Measurements from ENCODE around the gene DBNL.

The DBNL gene

DNA sequence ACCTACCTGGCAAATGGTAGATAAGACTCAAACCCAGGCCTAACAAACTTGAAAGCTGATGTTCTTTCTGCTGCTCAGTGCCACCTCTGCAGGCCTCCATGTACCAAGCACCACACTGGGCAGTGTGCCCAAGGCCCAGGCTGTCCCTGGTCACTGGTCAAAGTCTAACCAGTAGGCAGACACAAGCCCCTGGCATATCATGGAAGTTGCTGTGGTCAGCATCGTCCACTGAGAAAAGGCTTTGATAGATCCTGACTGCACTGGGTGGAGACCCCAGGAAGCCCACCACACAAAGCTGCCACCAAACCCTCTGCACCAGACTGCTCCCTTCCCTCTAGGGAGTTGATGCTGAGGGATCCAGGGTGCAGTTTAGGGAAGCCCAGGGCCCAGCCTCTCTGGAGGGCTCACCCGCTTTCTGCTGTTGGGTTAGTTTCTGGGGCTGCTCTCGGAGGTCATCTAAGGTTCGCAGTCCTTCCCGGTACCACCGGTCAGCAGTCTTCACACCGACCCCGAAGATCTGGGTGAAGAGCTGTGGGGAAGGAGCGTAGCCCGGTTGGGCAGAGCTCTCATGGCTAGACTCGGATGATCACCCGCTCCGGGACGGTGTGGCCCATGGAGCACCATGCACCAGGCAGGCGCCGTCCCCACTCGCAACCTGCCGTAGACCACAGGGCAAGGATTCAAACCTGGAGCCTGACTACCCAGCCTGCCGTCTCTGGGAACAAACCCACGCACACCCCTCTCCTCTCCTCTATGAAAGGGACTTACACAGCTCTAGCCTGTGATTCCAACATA lies 31.8 kb downstream of the DBNL start:
- no peaks in the 10 kb centered on the region for H3K27me3 Mint-ChIP-seq
- peaks cover 7% of the 10 kb centered on the region for H3K36me3 Mint-ChIP-seq
- H3K27ac Mint-ChIP-seq, result no peak overlapping the region
- H3K4me1 Mint-ChIP-seq (ENCODE audit: low read depth), result peaks cover 38% of the 10 kb centered on the region
- no peak overlapping the region for H3K4me3 Mint-ChIP-seq
- no peaks in the 10 kb centered on the region for H3K9me3 Mint-ChIP-seq (ENCODE audit: low read depth)

DNA sequence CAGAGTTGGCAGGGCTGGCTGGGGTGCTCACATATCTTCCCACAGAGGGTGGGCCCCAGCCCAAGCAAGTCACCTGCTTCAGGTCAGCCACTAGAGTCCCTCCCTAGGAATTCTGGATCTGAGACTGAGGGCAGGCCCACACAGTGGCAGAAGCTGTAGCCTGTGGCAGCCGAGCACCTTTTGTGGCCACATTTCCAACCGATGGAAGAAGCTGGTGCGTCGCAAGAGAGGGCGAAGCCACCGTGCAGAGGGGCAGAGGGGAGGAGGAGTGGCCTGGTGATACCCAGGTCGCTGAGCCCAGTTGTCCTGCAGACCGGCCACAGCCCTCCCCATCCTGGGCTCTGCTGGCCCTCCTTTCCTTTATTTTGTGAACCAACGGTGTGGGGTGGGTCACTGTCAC lies 32.6 kb downstream of the DBNL start:
- H3K27me3 Mint-ChIP-seq, result no peaks in the 10 kb centered on the region
- H3K36me3 Mint-ChIP-seq, result peaks cover 7% of the 10 kb centered on the region
- H3K4me3 Mint-ChIP-seq, result no peak overlapping the region
- peaks cover 36% of the 10 kb centered on the region for H3K4me1 Mint-ChIP-seq (ENCODE audit: low read depth)
- no peaks in the 10 kb centered on the region for H3K9me3 Mint-ChIP-seq (ENCODE audit: low read depth)
- H3K27ac Mint-ChIP-seq, result no peak overlapping the region

DNA sequence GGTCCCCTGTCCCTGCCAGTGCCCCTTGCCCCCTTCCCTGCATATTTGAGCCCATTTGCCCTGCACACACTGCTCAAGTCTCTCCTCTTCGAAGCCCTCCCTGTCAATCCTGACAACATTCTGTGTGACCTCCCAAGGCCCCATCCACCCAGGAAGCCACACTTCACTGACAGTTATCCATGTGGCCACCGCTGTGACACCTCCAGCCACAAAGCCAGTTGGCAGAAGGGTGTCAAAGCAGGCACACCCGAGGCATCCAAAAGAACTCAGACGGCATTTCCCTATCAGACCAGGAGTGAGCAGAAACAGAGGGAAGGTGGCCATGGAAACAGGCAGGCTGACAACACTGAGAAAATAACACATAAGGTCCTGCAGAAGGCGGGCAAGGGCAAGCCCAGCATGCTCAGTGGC lies 33.2 kb downstream of the DBNL start:
- no peaks in the 10 kb centered on the region for H3K27me3 Mint-ChIP-seq
- H3K4me1 Mint-ChIP-seq (ENCODE audit: low read depth), result peaks cover 30% of the 10 kb centered on the region
- H3K9me3 Mint-ChIP-seq (ENCODE audit: low read depth), result no peaks in the 10 kb centered on the region
- no peak overlapping the region for H3K4me3 Mint-ChIP-seq
- H3K36me3 Mint-ChIP-seq, result peaks cover 7% of the 10 kb centered on the region
- peak overlapping the region; percentile 74 for H3K27ac Mint-ChIP-seq

DNA sequence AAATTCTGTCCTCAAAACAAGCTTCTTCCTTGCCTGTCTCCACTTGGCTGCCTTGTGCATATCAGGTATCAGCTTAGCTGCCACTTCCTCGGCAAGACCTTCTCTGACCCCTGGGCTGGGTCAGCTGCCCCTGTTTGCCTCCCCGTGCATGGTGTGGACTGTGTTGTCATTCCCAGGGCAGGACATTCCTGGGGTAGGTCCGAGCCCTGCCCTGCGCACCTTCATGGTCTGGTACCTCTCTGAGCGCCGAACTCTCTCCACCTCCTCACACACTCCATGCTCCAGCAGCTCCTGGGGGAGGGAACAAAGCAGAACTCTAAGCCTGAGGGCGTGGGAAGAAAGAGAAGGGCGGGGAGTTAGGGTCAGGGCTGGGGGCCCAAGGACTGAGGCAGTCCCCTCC lies 34.0 kb downstream of the DBNL start:
- peaks cover 28% of the 10 kb centered on the region for H3K4me1 Mint-ChIP-seq (ENCODE audit: low read depth)
- peak overlapping the region; percentile 61 for H3K27ac Mint-ChIP-seq
- no peak overlapping the region for H3K4me3 Mint-ChIP-seq
- H3K27me3 Mint-ChIP-seq, result no peaks in the 10 kb centered on the region
- H3K9me3 Mint-ChIP-seq (ENCODE audit: low read depth), result no peaks in the 10 kb centered on the region
- peaks cover 7% of the 10 kb centered on the region for H3K36me3 Mint-ChIP-seq

DNA sequence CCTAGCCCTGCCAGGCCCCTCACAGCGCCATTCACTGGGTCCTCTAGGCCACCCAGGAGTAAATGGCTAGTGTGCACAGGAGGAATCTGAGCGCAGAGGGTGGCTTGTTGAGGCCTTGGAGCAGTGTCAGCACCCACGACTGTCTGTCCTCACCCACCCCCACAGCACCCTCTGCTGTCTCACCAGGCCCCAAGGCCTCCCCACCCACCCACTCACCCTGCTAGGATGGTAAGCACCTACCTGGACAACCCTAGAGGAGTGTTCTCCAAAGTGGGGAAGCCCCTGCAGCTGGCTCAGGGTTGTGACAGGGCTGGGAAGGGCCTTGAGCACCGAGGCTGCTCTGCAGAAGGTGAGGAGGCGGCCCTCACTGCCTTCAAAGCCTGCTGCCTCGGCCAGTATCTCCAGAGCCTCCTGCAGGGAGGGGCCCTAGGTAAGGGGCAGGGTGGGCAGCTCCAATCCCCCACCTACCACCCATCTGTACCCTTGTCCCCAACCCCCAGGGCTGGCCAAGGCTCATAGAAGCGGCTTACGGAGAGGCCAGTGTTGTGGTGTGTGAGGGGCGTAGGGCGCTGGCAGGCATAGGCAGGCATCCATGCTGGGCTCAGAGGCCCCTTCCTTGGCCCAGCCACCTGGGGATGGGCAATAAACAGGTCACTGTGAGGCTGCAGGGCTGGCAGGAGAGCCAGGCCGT lies 35.0 kb downstream of the DBNL start:
- H3K9me3 Mint-ChIP-seq (ENCODE audit: low read depth), result no peaks in the 10 kb centered on the region
- peak overlapping the region; percentile 34 for H3K27ac Mint-ChIP-seq
- peaks cover 7% of the 10 kb centered on the region for H3K36me3 Mint-ChIP-seq
- peaks cover 26% of the 10 kb centered on the region for H3K4me1 Mint-ChIP-seq (ENCODE audit: low read depth)
- no peaks in the 10 kb centered on the region for H3K27me3 Mint-ChIP-seq
- no peak overlapping the region for H3K4me3 Mint-ChIP-seq

DNA sequence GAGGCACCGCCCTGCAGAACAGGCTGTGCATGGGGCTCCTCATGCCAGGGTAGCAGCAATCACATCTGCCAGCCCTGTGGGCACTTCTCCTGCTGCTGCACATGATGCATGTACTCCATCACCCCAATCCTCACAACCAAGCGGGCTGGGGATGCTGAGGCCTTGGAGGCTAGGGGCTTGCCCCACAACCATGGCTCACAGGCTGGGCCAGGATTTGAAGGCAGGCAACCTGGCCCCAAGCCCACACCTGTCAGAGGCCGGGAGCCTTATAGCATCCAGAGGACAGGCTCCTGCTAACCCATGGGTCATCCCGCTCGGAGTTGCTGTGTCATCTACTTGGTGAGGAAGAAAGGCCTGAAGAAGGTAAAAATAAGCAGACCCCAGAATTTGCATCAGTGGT lies 35.6 kb downstream of the DBNL start:
- H3K4me1 Mint-ChIP-seq (ENCODE audit: low read depth), result peaks cover 26% of the 10 kb centered on the region
- H3K27me3 Mint-ChIP-seq, result no peaks in the 10 kb centered on the region

DNA sequence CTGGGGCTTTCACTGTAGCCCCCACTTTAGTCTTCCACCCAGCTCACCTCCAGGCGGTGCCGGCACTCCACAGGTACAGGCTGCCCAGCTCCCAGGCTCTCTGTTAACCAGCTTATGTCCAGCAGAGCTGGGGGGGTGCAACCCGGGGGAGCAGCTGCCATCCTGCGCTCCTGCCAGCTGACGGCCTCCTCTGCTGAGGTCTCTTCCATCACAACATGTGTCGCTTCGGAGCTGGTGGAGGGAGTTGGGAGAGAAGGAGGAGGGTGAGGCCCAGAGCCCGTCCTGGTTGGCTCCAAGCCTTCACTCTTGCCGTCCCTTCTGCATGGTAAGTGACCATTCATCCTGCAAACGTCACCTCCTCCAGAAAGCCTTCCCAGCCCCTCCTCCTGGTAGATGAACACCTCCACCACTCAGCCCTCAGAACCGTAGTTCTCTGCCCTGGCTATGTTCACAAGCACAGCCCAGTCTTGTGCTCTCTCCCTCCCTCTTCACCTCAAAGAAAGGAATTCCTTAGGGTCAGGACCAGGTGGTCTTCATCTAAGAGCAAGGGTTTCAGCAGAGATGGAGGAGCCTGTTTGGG lies 36.3 kb downstream of the DBNL start:
- H3K9me3 Mint-ChIP-seq (ENCODE audit: low read depth), result no peaks in the 10 kb centered on the region
- no peaks in the 10 kb centered on the region for H3K27me3 Mint-ChIP-seq
- H3K36me3 Mint-ChIP-seq, result peaks cover 7% of the 10 kb centered on the region
- H3K27ac Mint-ChIP-seq, result peak overlapping the region; percentile 90
- H3K4me1 Mint-ChIP-seq (ENCODE audit: low read depth), result peaks cover 26% of the 10 kb centered on the region
- peak overlapping the region; percentile 89 for H3K4me3 Mint-ChIP-seq

More for the DNA sequence above, 35.6 kb downstream of the DBNL start:
- Mint-ChIP-seq H3K4me3 (no peak overlapping the region), H3K36me3 (peaks cover 7% of the 10 kb centered on the region), H3K27ac (peak overlapping the region; percentile 34), H3K9me3 (ENCODE audit: low read depth) (no peaks in the 10 kb centered on the region)

DNA sequence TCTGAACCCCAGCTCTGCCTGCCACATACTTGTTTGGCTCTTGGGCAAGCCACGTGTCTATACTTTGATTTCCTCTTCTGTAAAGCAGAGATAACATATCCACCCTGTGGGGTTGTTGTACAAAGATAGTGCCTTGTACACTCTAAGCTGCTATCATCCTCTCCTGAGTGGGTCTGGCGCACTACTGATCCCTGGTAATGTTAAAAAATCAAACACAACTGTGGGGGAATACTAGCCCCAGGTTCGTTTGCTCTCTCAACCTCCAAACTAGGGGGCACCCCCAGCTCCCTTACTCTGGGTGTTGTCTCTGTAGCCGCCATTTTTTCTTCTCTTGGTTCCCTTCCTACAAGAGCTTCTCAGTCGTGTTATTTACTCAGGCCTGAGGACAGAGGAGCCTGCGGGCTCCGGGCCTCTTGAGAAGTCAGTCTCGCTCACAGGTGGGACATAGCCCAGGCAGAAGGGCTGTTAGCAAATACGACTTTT lies 36.8 kb downstream of the DBNL start:
- no peaks in the 10 kb centered on the region for H3K27me3 Mint-ChIP-seq
- peak overlapping the region; percentile 89 for H3K4me3 Mint-ChIP-seq
- H3K4me1 Mint-ChIP-seq (ENCODE audit: low read depth), result peaks cover 26% of the 10 kb centered on the region
- no peaks in the 10 kb centered on the region for H3K9me3 Mint-ChIP-seq (ENCODE audit: low read depth)
- peaks cover 7% of the 10 kb centered on the region for H3K36me3 Mint-ChIP-seq
- H3K27ac Mint-ChIP-seq, result peak overlapping the region; percentile 90

DNA sequence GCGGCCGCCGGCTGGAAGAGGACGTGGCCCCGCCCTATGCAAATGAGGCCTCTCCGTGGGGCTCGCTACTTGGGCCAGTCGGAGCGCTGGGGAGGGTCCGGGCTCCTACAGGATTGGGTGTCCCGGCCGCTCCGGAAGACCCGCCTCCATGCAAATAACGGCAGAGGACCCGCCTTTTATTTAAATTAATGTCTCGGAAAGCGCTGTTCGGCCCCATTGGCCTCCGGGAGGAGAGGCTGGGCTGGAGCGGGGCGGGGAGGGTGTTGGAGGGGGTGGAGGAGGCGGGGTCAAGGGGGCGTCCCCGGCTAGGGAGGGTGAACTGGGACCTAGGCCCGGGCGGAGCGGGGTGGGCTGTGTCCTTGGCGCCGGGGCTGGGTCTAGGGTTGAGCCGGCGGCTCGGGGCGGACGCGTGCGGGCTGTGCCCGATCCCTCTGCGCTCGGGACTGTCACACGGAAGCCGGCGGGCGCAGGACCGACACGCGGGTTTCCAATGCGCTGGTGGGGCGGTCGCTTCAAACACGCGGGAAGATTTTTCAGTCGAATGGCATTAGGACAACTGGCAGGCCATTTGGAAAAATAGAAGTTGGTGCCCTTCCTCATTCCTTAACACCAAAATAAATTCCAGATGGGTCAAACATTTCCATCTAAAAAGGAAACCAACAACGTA lies 38.2 kb downstream of the DBNL start:
- peaks cover 6% of the 10 kb centered on the region for H3K36me3 Mint-ChIP-seq
- H3K27ac Mint-ChIP-seq, result peak overlapping the region; percentile 81
- no peaks in the 10 kb centered on the region for H3K27me3 Mint-ChIP-seq
- H3K9me3 Mint-ChIP-seq (ENCODE audit: low read depth), result no peaks in the 10 kb centered on the region
- H3K4me3 Mint-ChIP-seq, result peak overlapping the region; percentile 89
- peaks cover 22% of the 10 kb centered on the region for H3K4me1 Mint-ChIP-seq (ENCODE audit: low read depth)

DNA sequence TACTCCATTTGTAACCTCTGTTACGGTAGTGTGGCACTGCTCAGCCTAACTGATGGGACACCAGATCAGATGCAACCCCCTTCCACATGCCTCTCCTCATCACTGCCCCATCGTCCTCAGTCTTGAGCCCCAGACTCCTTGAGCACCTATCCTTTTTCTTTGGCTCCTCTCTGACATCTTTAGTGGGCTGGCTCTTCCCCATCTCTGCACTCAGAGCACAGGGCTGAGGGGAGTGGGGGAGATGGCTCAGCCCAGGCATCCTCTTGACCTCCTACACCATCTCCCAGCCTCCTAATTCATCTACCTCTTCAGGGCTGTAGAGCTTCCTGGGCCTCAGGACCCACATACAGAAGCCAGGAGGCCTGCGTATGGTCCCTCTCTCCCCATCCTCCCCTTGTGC lies 39.3 kb downstream of the DBNL start:
- H3K27me3 Mint-ChIP-seq, result no peaks in the 10 kb centered on the region
- no peaks in the 10 kb centered on the region for H3K9me3 Mint-ChIP-seq (ENCODE audit: low read depth)
- H3K36me3 Mint-ChIP-seq, result peaks cover 3% of the 10 kb centered on the region
- H3K4me3 Mint-ChIP-seq, result peak overlapping the region; percentile 89
- H3K4me1 Mint-ChIP-seq (ENCODE audit: low read depth), result peaks cover 16% of the 10 kb centered on the region
- H3K27ac Mint-ChIP-seq, result peak overlapping the region; percentile 34

DNA sequence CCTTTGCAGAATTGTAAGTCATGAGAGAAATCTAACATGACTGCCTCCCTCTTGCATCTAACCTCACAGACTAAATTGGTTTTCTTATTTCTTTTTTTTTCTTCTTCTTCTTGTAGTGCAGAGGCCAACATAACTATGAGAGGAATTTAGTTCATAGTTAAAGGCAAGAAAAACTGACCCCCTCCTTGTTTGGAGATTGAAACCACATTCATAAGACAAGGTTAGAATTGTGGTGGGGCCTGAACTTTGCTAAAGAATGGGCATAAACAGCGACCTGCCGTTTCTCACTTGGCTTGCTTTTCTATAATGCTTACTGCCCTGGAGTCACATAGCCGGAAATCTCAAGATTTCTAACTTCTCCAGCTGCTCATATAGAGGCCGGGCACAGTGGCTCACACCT lies 40.2 kb downstream of the DBNL start:
- H3K36me3 Mint-ChIP-seq, result peaks cover 3% of the 10 kb centered on the region
- H3K27ac Mint-ChIP-seq, result no peak overlapping the region
- H3K4me1 Mint-ChIP-seq (ENCODE audit: low read depth), result peaks cover 10% of the 10 kb centered on the region
- no peak overlapping the region for H3K4me3 Mint-ChIP-seq
- no peaks in the 10 kb centered on the region for H3K27me3 Mint-ChIP-seq
- H3K9me3 Mint-ChIP-seq (ENCODE audit: low read depth), result no peaks in the 10 kb centered on the region

DNA sequence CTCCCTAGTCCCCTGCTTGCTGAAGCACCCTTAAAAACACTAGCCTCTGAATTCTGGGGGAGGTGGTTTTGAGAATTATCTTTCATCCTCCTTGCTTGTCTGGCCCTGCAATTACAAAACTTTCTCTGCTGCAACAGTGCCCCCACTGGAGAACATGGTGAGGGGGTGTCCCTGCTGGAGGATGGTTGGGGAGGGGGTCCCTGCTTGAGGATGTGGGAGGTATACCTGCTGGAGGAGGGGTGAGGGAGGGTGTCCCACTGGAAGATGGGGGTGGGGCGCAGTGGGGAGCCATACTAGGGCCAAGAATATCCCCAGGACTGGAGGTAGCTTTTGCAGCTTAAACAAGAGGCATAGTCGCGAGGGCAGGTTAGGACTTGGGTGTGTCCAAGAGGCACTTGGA lies 41.0 kb downstream of the DBNL start:
- H3K4me1 Mint-ChIP-seq (ENCODE audit: low read depth), result peaks cover 10% of the 10 kb centered on the region
- no peak overlapping the region for H3K27ac Mint-ChIP-seq
- no peaks in the 10 kb centered on the region for H3K9me3 Mint-ChIP-seq (ENCODE audit: low read depth)
- no peak overlapping the region for H3K4me3 Mint-ChIP-seq
- H3K27me3 Mint-ChIP-seq, result no peaks in the 10 kb centered on the region
- H3K36me3 Mint-ChIP-seq, result peaks cover 3% of the 10 kb centered on the region

DNA sequence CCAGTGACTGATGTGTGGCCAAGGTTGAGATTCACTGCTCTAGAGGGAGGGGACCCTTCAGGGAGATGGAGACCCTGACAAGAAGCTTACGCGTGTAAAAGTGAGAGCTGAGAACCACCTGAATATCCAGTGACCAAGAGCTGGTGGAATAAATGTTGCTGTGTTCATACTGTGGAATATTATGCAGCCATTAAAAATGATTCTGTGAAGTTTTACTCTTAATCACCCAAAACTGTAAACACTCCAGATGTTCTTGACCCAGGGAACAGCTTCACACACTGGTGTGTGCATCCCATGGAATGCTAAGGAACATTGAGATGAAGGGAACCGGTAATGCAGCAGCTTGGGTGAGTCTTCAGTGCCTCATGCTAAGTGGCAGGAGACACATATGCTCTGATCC lies 42.1 kb downstream of the DBNL start:
- H3K4me3 Mint-ChIP-seq, result no peak overlapping the region
- H3K4me1 Mint-ChIP-seq (ENCODE audit: low read depth), result peaks cover 2% of the 10 kb centered on the region
- no peak overlapping the region for H3K27ac Mint-ChIP-seq
- H3K36me3 Mint-ChIP-seq, result no peaks in the 10 kb centered on the region
- H3K27me3 Mint-ChIP-seq, result peaks cover 2% of the 10 kb centered on the region
- H3K9me3 Mint-ChIP-seq (ENCODE audit: low read depth), result no peaks in the 10 kb centered on the region

DNA sequence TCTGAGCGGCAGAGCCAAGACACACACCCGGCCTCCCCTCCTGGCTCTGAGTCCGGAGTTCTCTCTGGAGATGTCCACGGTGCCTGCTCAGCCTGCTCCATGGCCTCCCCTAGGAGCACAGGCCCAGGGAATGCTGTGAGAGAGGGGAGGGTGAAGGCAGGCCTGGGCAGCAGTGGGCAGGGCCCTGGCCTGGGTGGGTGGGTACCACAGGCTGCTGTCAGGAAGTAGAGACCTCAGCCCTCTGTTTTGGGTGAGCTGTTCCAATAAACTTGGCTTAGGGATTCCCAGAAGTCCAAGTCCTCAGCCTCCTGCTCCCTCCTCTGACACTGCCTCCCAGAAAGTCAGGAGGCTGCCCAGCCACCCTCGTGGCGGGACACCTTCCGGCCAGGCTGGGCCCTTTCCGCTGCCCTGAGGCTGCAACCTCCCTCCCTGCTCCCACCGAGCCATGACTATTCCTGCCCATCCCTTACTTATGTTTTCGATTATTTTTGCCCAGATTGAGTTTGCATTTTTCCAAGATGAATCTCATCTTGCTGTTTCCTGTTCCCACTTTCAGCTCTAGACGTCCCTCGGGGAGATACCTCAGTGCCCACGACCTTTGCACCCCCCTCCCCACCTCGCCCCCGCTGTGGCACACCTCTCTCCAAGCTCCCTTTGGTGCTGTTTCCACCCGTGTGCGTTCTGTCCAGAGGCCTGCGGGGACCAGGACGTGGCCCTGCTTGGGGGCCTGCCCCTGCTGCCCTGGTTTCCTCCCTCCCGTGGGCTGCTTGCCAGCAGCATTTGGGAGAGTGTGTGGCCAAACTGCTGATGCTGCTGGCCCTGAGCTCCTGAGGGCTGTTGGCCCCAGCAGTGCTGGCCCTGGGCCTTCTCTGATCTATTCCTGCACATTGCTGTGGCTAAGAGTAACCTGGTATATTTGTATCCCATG lies 43.7 kb downstream of the DBNL start:
- H3K4me3 Mint-ChIP-seq, result no peak overlapping the region
- H3K36me3 Mint-ChIP-seq, result no peaks in the 10 kb centered on the region
- peaks cover 2% of the 10 kb centered on the region for H3K27me3 Mint-ChIP-seq
- no peak overlapping the region for H3K27ac Mint-ChIP-seq
- peaks cover 2% of the 10 kb centered on the region for H3K4me1 Mint-ChIP-seq (ENCODE audit: low read depth)
- no peaks in the 10 kb centered on the region for H3K9me3 Mint-ChIP-seq (ENCODE audit: low read depth)
